Endothelial cell (in vitro differentiated cells): ENCODE results near the gene MADCAM1. TPM values are rescaled to one million over a fixed set of nuclear protein-coding genes. Genes with fewer than 3 reads are reported as not detected.

ENCODE experiments used
- DNase-seq: peaks from one replicate; pipeline ENCODE4 v3.0.0; 2021; ENCODE audit warnings: low spot score
- H3K27ac Mint-ChIP-seq: one replicate; pipeline ENCODE4 v1.8.0; 2021; ENCODE audit warnings: mixed read lengths, inconsistent platforms; ENCODE audit not compliant: unreplicated experiment
- H3K27me3 Mint-ChIP-seq: one replicate; pipeline ENCODE4 v1.8.0; 2021; ENCODE audit warnings: mild to moderate bottlenecking, moderate library complexity, mixed read lengths, inconsistent platforms; ENCODE audit not compliant: unreplicated experiment
- H3K36me3 Mint-ChIP-seq: one replicate; pipeline ENCODE4 v1.8.0; 2021; ENCODE audit warnings: mild to moderate bottlenecking, low read depth, mixed read lengths, inconsistent platforms; ENCODE audit not compliant: unreplicated experiment
- H3K4me1 Mint-ChIP-seq: one replicate; pipeline ENCODE4 v1.8.0; 2021; ENCODE audit warnings: mild to moderate bottlenecking, mixed read lengths, inconsistent platforms; ENCODE audit not compliant: unreplicated experiment
- H3K4me3 Mint-ChIP-seq: one replicate; pipeline ENCODE4 v1.8.0; 2021; ENCODE audit warnings: mild to moderate bottlenecking, mixed read lengths, inconsistent platforms; ENCODE audit not compliant: unreplicated experiment
- H3K9me3 Mint-ChIP-seq: one replicate; pipeline ENCODE4 v1.8.0; 2021; ENCODE audit warnings: mixed read lengths, inconsistent platforms; ENCODE audit not compliant: unreplicated experiment
- CTCF ChIP-seq: fragments of 200-600 bp; sonication (generic); IDR thresholded peaks from one replicate; pipeline ENCODE4 v1.5.0; 2021; ENCODE audit warnings: antibody characterized with exemption; ENCODE audit not compliant: unreplicated experiment
- total RNA-seq: library from RNA; stranded (reverse); fragmentation: NEBNext Ultra II Directional; extraction: Animal tissue kit (Norgen Biotek cat#: 25700); gene quantifications from one replicate; pipeline ENCODE4 v1.2.1, GENCODE V29; 2021; ENCODE audit not compliant: unreplicated experiment

Gene MADCAM1
- total RNA-seq, 1 donor from 2014 or later: 6.5 TPM

GRCh38 chr19:507286-508203 lies 11.3 kb downstream of the MADCAM1 start, which contains the start of gene TPGS1:
Gene TPGS1, plus strand, starts transcription at chr19:507497. Its CDS starts 10 bp downstream, at chr19:507507.
- peak; percentile 10 for TF ChIP-seq CTCF
- Mint-ChIP-seq H3K36me3 (peaks cover 8% of the 10 kb centered on the region), H3K27ac (peak within 1 kb of the TSS; percentile 99), H3K4me1 (peaks cover 24% of the 10 kb centered on the region), H3K4me3 (peak within 1 kb of the TSS; percentile 95), H3K27me3 (peaks cover 17% of the 10 kb centered on the region), H3K9me3 (no peaks in the 10 kb centered on the region)
- DNase-seq: peak; percentile 90

GRCh38 chr19:508204-509150 lies 12.2 kb downstream of the MADCAM1 start:
- Mint-ChIP-seq H3K27ac (peak overlapping the region; percentile 67), H3K9me3 (no peaks in the 10 kb centered on the region), H3K36me3 (peaks cover 9% of the 10 kb centered on the region), H3K27me3 (peaks cover 15% of the 10 kb centered on the region), H3K4me3 (peak overlapping the region; percentile 91), H3K4me1 (peaks cover 23% of the 10 kb centered on the region)
- TF ChIP-seq CTCF: no peak
- DNase-seq: no peak

- Mint-ChIP-seq H3K4me1 (peaks cover 19% of the 10 kb centered on the region), H3K36me3 (peaks cover 19% of the 10 kb centered on the region), H3K27me3 (peaks cover 20% of the 10 kb centered on the region), H3K27ac (no peak overlapping the region), H3K4me3 (no peak overlapping the region), H3K9me3 (no peaks in the 10 kb centered on the region)
- peak; percentile 100 for TF ChIP-seq CTCF
- DNase-seq: peak; percentile 96
Observed at GRCh38 chr19:510606-511100, 14.4 kb downstream of the MADCAM1 start.

- Mint-ChIP-seq H3K9me3 (no peaks in the 10 kb centered on the region), H3K27me3 (peaks cover 21% of the 10 kb centered on the region), H3K4me3 (peak overlapping the region; percentile 47), H3K27ac (peak overlapping the region; percentile 36), H3K36me3 (peaks cover 22% of the 10 kb centered on the region), H3K4me1 (peaks cover 19% of the 10 kb centered on the region)
- TF ChIP-seq CTCF: no peak
- no peak for DNase-seq
Observed at GRCh38 chr19:511101-511851, 15.0 kb downstream of the MADCAM1 start.
